ENCODE measurements around the gene CCNJL.

The CCNJL gene

GRCh38 chr5:160357394-160357793 is 45.0 kb upstream of the CCNJL start:
- no peak overlapping the region for H3K4me3 ChIP-seq (ENCODE audit: low read depth, low read length)
- no peak for TF ChIP-seq CTCF (IDR thresholded peaks at IDR 0.05; ENCODE audit: borderline replicate concordance, insufficient read depth, low read depth, low read length)

GRCh38 chr5:160356550-160357347 is 44.4 kb upstream of the CCNJL start:
- TF ChIP-seq CTCF (IDR thresholded peaks at IDR 0.05; ENCODE audit: borderline replicate concordance, insufficient read depth, low read depth, low read length) = no peak

DNA sequence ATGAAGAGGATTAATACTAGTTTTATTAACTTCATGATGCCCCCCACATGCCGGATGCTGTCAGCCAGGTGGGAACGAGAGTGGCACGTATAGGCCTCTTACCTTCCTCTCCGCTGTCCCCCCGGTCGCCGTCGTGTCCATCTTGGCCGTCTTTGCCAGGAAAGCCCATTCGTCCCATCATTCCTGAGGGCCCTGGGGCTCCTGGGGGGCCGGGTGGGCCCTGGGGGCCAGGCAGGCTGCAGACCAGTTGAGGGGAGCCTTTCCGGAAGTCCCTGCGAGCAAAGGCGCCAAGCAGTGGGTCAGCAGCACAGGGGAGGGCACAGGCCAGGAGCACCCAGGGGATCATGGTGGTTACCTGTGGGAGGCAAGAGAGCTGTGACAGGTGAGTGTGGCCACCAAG is 42.3 kb upstream of the CCNJL start:
- no peak for TF ChIP-seq CTCF (IDR thresholded peaks at IDR 0.05; ENCODE audit: borderline replicate concordance, insufficient read depth, low read depth, low read length)
- no peak overlapping the region for H3K4me3 ChIP-seq (ENCODE audit: low read depth, low read length)

More at GRCh38 chr5:160356550-160357347, 44.4 kb upstream of the CCNJL start:
- H3K4me3 ChIP-seq (ENCODE audit: low read depth, low read length) = no peak overlapping the region

DNA sequence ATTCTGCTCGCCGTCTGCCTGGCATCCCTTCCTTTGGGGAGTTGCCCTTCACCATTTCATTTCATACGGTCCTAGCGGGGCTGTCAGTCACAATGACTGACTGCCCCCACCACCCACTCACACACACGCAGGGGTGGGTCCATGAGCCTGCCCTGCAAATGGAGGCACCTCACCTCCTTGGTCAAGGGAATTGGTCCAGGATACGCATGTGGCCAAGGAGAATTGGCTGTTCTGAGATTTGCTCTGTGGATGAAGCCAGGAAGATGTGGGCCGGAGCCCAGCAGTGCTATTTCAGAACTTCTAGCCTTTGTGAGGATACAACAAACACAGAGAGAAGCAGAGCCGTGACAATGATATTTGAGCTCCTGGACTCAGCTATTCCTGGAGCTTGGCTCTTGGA is 41.0 kb upstream of the CCNJL start:
- no peak overlapping the region for H3K4me3 ChIP-seq (ENCODE audit: low read depth, low read length)
- TF ChIP-seq CTCF (IDR thresholded peaks at IDR 0.05; ENCODE audit: borderline replicate concordance, insufficient read depth, low read depth, low read length) = no peak

GRCh38 chr5:160352308-160352707 is 39.9 kb upstream of the CCNJL start:
- H3K4me3 ChIP-seq (ENCODE audit: low read depth, low read length) = no peak overlapping the region
- no peak for TF ChIP-seq CTCF (IDR thresholded peaks at IDR 0.05; ENCODE audit: borderline replicate concordance, insufficient read depth, low read depth, low read length)

GRCh38 chr5:160349935-160350303 is 37.6 kb upstream of the CCNJL start:
- no peak for TF ChIP-seq CTCF (IDR thresholded peaks at IDR 0.05; ENCODE audit: borderline replicate concordance, insufficient read depth, low read depth, low read length)
- no peak overlapping the region for H3K4me3 ChIP-seq (ENCODE audit: low read depth, low read length)

- H3K4me3 ChIP-seq (ENCODE audit: low read depth, low read length) = no peak overlapping the region
Measured at GRCh38 chr5:160349249-160349934, 37.0 kb upstream of the CCNJL start.

More at GRCh38 chr5:160349249-160349934, 37.0 kb upstream of the CCNJL start:
- TF ChIP-seq CTCF (IDR thresholded peaks at IDR 0.05; ENCODE audit: borderline replicate concordance, insufficient read depth, low read depth, low read length) = no peak
